Right lobe of liver (tissue), 6 donors: ENCODE results near the gene CFAP107. TPM values are rescaled to one million over a fixed set of nuclear protein-coding genes. Genes with fewer than 3 reads are reported as not detected.

Experiments
- ATAC-seq, 4 donors: fragments of 200-7000 bp; cut with Tn5 transposase; one replicate each; pipeline ENCODE4 v1.9.1; 2020; ENCODE audit warnings: mild to moderate bottlenecking in 4 of 4, moderate library complexity in 4 of 4
- DNase-seq, 3 donors: peaks; one replicate each; pipeline ENCODE4 v3.0.0-alpha.2; 2020
- H3K27ac ChIP-seq, 3 donors: fragments of 200-600 bp; one replicate each; pipeline ENCODE4 v1.8.0; 2022
- H3K27me3 ChIP-seq, 2 donors: fragments of 200-600 bp; one replicate each; pipeline ENCODE4 v1.8.0; 2022
- H3K36me3 ChIP-seq, 4 donors: fragments of 200-600 bp; sonication (generic) in 1 of 4; one replicate each; pipeline versions ENCODE4 v1.5.1 to v1.8.0; 2017 to 2022; ENCODE audit warnings: control low read depth in 1 of 4
- H3K4me1 ChIP-seq, 4 donors: fragments of 200-600 bp; sonication (generic) in 1 of 4; one replicate each; pipeline versions ENCODE4 v1.5.1 to v1.8.0; 2017 to 2022; ENCODE audit warnings: control low read depth in 1 of 4
- H3K4me3 ChIP-seq, 3 donors: fragments of 200-600 bp; one replicate each; pipeline ENCODE4 v1.8.0; 2022
- H3K9me3 ChIP-seq, 4 donors: fragments of 200-600 bp; sonication (generic) in 1 of 4; one replicate each; pipeline versions ENCODE4 v1.5.1 to v1.8.0; 2017 to 2022; ENCODE audit warnings: control low read depth in 1 of 4
- POLR2A ChIP-seq: fragments of 450-650 bp; IDR thresholded peaks from one replicate; pipeline ENCODE4 v1.6.1; 2017; ENCODE audit warnings: antibody characterized with exemption, mild to moderate bottlenecking
- WGBS: methylation state at CpG from one replicate; pipeline ENCODE4 v1.1.6; 2018; ENCODE audit warnings: low coverage, low lambda C conversion rate; ENCODE audit not compliant: insufficient coverage; ENCODE audit errors: missing lambda C conversion rate; 5-methylcytosine and 5-hydroxymethylcytosine counted together
- intact Hi-C, 2 donors: fragments of 100-400 bp; cut with DNase I; formaldehyde crosslinking; loops; one replicate each; pipeline versions ENCODE4 v1.11.2 to v1.14.1; 2022
- total RNA-seq, 6 experiments: library from RNA; depleted of rRNA in 2 of 6; stranded (reverse); fragments of >200 nt in 2 of 6; fragmentation: NEBNext Ultra II Directional in 3 of 6; extraction: Animal tissue kit (Norgen Biotek cat#: 25700) in 3 of 6; gene quantifications; one replicate each; pipeline versions ENCODE4 v1.1.0 to v1.2.4, GENCODE V29; 2016 to 2023
- TF ChIP-seq, protein P1 (sequence below), 4 donors: fragments of 200-600 bp in 3 of 4; fragments of 450-650 bp in 1 of 4; IDR thresholded peaks; one replicate each; pipeline versions ENCODE4 v1.5.1 to v1.8.0; 2016 to 2022; ENCODE audit warnings: antibody characterized with exemption in 4 of 4, mild to moderate bottlenecking in 2 of 4
- donor health status: DM: no; HTN: yes; CAD: no.
- donor health status: DM: no; HTN: no; CAD: no.
- donor health status: DM: no; HTN: no; CAD: no.
- donor health status: DM: no; HTN: yes; CAD: no.
- donor health status: DM: no; HTN: yes; CAD: no.

The CFAP107 gene
- total RNA-seq, 6 experiments from 2014 or later: not detected

DNA sequence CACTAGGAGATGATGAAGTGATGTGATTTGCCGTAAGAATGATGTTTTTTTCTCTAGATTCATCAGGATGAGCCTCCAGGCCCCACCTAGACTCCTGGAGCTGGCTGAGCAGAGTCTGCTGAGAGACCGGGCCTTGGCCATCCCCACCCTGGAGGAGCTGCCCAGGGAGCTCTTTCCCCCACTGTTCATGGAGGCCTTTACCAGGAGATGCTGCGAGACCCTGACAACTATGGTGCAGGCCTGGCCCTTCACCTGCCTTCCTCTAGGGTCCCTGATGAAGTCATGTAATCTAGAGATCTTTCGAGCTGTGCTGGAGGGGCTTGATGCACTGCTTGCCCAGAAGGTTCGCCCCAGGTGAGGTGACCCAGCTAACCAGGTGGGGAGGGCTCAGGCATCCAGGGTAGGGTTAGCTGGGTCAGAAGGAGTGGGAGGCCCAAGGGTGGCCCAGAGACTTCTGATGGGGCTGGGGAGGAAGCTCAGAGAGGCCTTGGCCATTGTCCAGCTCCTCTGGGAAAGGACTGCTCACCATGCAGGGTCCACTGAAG, 28.9 kb downstream of the CFAP107 start:
- no peaks in the 10 kb centered on the region for H3K4me1 ChIP-seq
- 88% methylated on average over 2 of the region's 5 CpGs for WGBS
- no peak for TF ChIP-seq POLR2A
- TF ChIP-seq, protein P1, sequence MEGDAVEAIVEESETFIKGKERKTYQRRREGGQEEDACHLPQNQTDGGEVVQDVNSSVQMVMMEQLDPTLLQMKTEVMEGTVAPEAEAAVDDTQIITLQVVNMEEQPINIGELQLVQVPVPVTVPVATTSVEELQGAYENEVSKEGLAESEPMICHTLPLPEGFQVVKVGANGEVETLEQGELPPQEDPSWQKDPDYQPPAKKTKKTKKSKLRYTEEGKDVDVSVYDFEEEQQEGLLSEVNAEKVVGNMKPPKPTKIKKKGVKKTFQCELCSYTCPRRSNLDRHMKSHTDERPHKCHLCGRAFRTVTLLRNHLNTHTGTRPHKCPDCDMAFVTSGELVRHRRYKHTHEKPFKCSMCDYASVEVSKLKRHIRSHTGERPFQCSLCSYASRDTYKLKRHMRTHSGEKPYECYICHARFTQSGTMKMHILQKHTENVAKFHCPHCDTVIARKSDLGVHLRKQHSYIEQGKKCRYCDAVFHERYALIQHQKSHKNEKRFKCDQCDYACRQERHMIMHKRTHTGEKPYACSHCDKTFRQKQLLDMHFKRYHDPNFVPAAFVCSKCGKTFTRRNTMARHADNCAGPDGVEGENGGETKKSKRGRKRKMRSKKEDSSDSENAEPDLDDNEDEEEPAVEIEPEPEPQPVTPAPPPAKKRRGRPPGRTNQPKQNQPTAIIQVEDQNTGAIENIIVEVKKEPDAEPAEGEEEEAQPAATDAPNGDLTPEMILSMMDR (IDR thresholded peaks at IDR 0.05): no peak
- H3K36me3 ChIP-seq: no peaks in the 10 kb centered on the region
- no peak for ATAC-seq
- H3K27ac ChIP-seq: no peak overlapping the region
- no peak overlapping the region for H3K4me3 ChIP-seq
- H3K27me3 ChIP-seq: no peaks in the 10 kb centered on the region
- intact Hi-C loops: no loop called here
- no peak for DNase-seq
- no peaks in the 10 kb centered on the region for H3K9me3 ChIP-seq

DNA sequence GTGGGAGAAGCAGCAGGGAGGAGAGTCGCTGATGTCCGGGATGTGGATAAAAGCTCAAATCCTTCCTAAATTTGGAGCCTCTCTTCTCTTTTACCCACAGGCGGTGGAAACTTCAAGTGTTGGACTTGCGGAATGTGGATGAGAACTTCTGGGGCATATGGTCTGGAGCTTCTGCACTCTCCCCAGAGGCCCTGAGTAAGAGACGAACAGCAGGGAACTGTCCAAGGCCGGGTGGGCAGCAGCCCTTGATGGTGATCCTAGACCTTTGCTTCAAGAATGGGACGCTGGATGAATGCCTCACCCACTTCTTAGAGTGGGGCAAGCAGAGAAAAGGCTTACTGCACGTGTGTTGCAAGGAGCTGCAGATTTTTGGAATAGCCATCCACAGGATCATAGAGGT, 29.4 kb downstream of the CFAP107 start:
- Histone ChIP-seq H3K4me3 (no peak overlapping the region), H3K9me3 (no peaks in the 10 kb centered on the region), H3K27me3 (no peaks in the 10 kb centered on the region), H3K27ac (no peak overlapping the region), H3K36me3 (no peaks in the 10 kb centered on the region), H3K4me1 (no peaks in the 10 kb centered on the region)
- intact Hi-C loops: no loop called here
- WGBS: 51% methylated on average over 8 of the region's 8 CpGs
- TF ChIP-seq, protein P1 (IDR thresholded peaks at IDR 0.05): no peak
- no peak for TF ChIP-seq POLR2A
- ATAC-seq: no peak
- DNase-seq: no peak

DNA sequence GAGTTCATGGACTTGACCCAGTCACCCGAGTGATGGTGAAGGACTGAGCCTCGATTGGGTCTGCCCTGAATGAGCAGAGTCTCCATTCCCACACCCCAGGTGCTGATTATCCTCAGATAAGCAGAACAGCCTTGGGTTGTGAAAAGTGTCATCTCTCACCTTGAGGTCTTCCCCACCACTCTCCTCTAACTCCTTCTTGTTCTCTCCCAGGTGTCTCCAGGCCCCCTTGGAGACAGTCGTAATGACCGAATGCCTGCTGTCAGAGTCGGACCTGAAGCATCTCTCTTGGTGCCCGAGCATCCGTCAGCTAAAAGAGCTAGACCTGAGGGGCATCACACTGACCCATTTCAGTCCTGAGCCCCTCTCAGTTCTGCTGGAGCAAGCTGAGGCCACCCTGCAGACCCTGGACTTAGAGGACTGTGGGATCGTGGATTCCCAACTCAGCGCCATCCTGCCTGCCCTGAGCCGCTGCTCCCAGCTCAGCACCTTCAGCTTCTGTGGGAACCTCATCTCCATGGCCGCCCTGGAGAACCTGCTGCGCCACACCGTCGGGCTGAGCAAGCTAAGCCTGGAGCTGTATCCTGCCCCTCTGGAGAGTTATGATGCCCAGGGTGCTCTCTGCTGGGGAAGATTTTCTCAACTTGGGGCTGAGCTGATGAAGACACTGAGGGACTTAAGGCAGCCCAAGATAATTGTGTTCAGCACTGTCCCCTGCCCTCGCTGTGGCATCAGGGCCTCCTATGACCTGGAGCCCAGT, 31.0 kb downstream of the CFAP107 start:
- TF ChIP-seq, protein P1 (IDR thresholded peaks at IDR 0.05): no peak
- no peak for TF ChIP-seq POLR2A
- H3K36me3 ChIP-seq: no peaks in the 10 kb centered on the region
- no peaks in the 10 kb centered on the region for H3K4me1 ChIP-seq
- H3K9me3 ChIP-seq: no peaks in the 10 kb centered on the region
- H3K27ac ChIP-seq: no peak overlapping the region
- WGBS: 78% methylated on average over 7 of the region's 15 CpGs
- no peak overlapping the region for H3K4me3 ChIP-seq
- H3K27me3 ChIP-seq: no peaks in the 10 kb centered on the region
- no peak for ATAC-seq
- no peak for DNase-seq
- intact Hi-C loops: no loop called here

DNA sequence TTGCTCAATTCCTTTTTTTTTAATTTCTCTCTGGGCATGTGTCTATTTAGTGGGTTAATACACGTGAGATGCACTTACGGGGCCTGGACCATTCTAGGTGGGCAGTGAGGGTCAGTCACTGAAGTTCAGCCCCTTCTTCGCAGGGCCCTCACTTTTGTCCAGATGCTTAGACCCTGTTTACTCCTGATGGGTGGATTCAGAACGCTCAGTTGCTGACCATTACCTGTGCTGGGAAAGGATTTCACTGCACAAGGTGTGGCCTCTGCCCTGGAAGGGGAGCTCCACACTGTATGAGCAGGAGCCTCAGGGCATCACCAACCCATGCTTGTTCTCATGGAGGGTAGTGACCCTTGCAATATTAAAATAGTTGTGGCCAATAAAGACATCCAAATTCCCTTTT, 32.1 kb downstream of the CFAP107 start:
- H3K4me3 ChIP-seq: no peak overlapping the region
- no peak for DNase-seq
- H3K36me3 ChIP-seq: no peaks in the 10 kb centered on the region
- WGBS: 53% methylated on average over 4 of the region's 4 CpGs
- no peak overlapping the region for H3K27ac ChIP-seq
- no peaks in the 10 kb centered on the region for H3K27me3 ChIP-seq
- no peaks in the 10 kb centered on the region for H3K4me1 ChIP-seq
- H3K9me3 ChIP-seq: no peaks in the 10 kb centered on the region
- ATAC-seq: no peak
- intact Hi-C loops: no loop called here
- TF ChIP-seq, protein P1 (IDR thresholded peaks at IDR 0.05): no peak
- TF ChIP-seq POLR2A: no peak
